ENCODE results near the gene PRSS38. TPM values are rescaled to one million over a fixed set of nuclear protein-coding genes. Genes with fewer than 3 reads are reported as not detected.

Gene PRSS38
- total and polyA plus RNA-seq, 10 of the 15 experiments (the other 5 are each of a cell fraction or from before 2014, with no cell fraction given), result not detected

- TF ChIP-seq MAX (IDR thresholded peaks at IDR 0.05; ENCODE audit: low read depth, low read length) (no peak), SIN3A (IDR thresholded peaks at IDR 0.05; ENCODE audit: low read depth, low read length) (no peak), RELA (IDR thresholded peaks at IDR 0.05; ENCODE audit: borderline replicate concordance, partially characterized antibody) (no peak), SMAD1 (IDR thresholded peaks at IDR 0.05; ENCODE audit: low read depth, partially characterized antibody) (no peak), ZSCAN29 (IDR thresholded peaks at IDR 0.05) (no peak), RB1 (IDR thresholded peaks at IDR 0.05; ENCODE audit: borderline replicate concordance) (no peak), GATAD2B (conservative IDR thresholded peaks at IDR 0.05; ENCODE audit: low read depth) (no peak), CHD4 (IDR thresholded peaks at IDR 0.05) (no peak), CTCF (IDR thresholded peaks at IDR 0.05 in 2 of 3, conservative IDR thresholded peaks at IDR 0.05 in 1 of 3; ENCODE audit: control insufficient read depth in 2 of 3, extremely low read depth in 1 of 3, insufficient read depth in 1 of 3, low read depth in 3 of 3, low read length in 3 of 3) (no peak), JUND (IDR thresholded peaks at IDR 0.05; ENCODE audit: low read depth, low read length) (no peak), PML (IDR thresholded peaks at IDR 0.05; ENCODE audit: low read length) (no peak)
Observed at GRCh38 chr1:227844320-227845146, 29.1 kb downstream of the PRSS38 start (continued).

- no peak for DNase-seq (ENCODE audit: low read depth, low spot score)
- no TSS peak for BruUV-seq (replicated peaks)
- ChIA-PET SMC1A (ENCODE audit: uncharacterized antibody, unreplicated experiment) (interaction anchor here (0.6 kb wide), 1 partner anchor 7 kb away, joined by 3 read pairs; no protein-coding TSS in a partner anchor), POLR2A (no interaction called here), RAD21 (ENCODE audit: unreplicated experiment) (no interaction called here), CTCF (no interaction called here)
- H3K4me3 ChIP-seq, result no peak overlapping the region
- 65% methylated on average over 3 of the region's 3 CpGs for WGBS (ENCODE audit: insufficient coverage, insufficient replicate concordance, low lambda C conversion rate, missing lambda C conversion rate)
- intact Hi-C loops (cut with micrococcal nuclease; ENCODE audit: unreplicated experiment), result loop anchor here (10.0 kb wide), 1 partner anchor 60 kb away; no protein-coding TSS in a partner anchor
- no peaks in the 10 kb centered on the region for H3K36me3 ChIP-seq (ENCODE audit: control insufficient read depth in 2 of 2, insufficient read depth in 2 of 2, low read length in 1 of 2)
- no peak overlapping the region for H3K9ac ChIP-seq (ENCODE audit: control insufficient read depth, insufficient read depth, low read length)
- H3K79me2 ChIP-seq (ENCODE audit: control insufficient read depth, insufficient read depth, low read length), result no peaks in the 10 kb centered on the region
- H3K27me3 ChIP-seq (replicated peaks in 1 of 2; ENCODE audit: control insufficient read depth in 2 of 2, insufficient read depth in 2 of 2, low read length in 1 of 2), result no peaks in the 10 kb centered on the region
- H2AFZ ChIP-seq (ENCODE audit: control insufficient read depth, low read depth, low read length), result no peak overlapping the region
- H3K4me2 ChIP-seq (ENCODE audit: control insufficient read depth, insufficient read depth), result no peak overlapping the region
- H3K9me3 ChIP-seq (replicated peaks; ENCODE audit: control insufficient read depth, insufficient read depth, low read length), result no peaks in the 10 kb centered on the region; the same call in 2 of the 3 replicates
- in situ Hi-C loops (cut with MboI), result no loop called here
- no peak overlapping the region for H3K27ac ChIP-seq (ENCODE audit: control insufficient read depth, insufficient read depth)
- H3K4me1 ChIP-seq (ENCODE audit: control insufficient read depth, insufficient read depth, low read length), result no peaks in the 10 kb centered on the region
- no peak for ATAC-seq
- no peak for FAIRE-seq
- TF ChIP-seq ZNF24 (IDR thresholded peaks at IDR 0.05) (no peak), HSF1 (IDR thresholded peaks at IDR 0.05; ENCODE audit: low read depth, low read length) (no peak), ZBTB11 (CRISPR knock-in tag; IDR thresholded peaks at IDR 0.05) (no peak)
- H4K20me1 ChIP-seq (ENCODE audit: control insufficient read depth, insufficient read depth), result no peaks in the 10 kb centered on the region
Observed at GRCh38 chr1:227845147-227845458, 29.6 kb downstream of the PRSS38 start.

All from GM12878 (cell line).